Measurements from ENCODE around the gene OR6N1. TPM values are rescaled to one million over a fixed set of nuclear protein-coding genes. Genes with fewer than 3 reads are reported as not detected.

OR6N1 gene
- total RNA-seq, 4 donors from 2014 or later: not detected

GRCh38 chr1:158810311-158810710 lies 38.3 kb upstream of the OR6N1 start:
- in situ Hi-C loops (cut with MboI; ENCODE audit: low sequenced_read_pairs in 4 of 4) (no loop called here), intact Hi-C loops (cut with DNase I; ENCODE audit: low total_unique reads) (no loop called here)
- H3K27ac ChIP-seq: no peak overlapping the region
- H3K27me3 ChIP-seq: no peaks in the 10 kb centered on the region
- H3K4me3 ChIP-seq: no peak overlapping the region
- TF ChIP-seq CTCF (IDR thresholded peaks at IDR 0.05 in 4 of 5, conservative IDR thresholded peaks at IDR 0.05 in 1 of 5) (no peak), POLR2A (IDR thresholded peaks at IDR 0.05) (no peak)
- H3K9me3 ChIP-seq: no peaks in the 10 kb centered on the region
- no peaks in the 10 kb centered on the region for H3K4me1 ChIP-seq
- ATAC-seq (no peak), DNase-seq (no peak)
- H3K36me3 ChIP-seq: no peaks in the 10 kb centered on the region

- intact Hi-C loops (cut with DNase I; ENCODE audit: low total_unique reads): no loop called here
- no peaks in the 10 kb centered on the region for H3K36me3 ChIP-seq
- no peaks in the 10 kb centered on the region for H3K27me3 ChIP-seq
- in situ Hi-C loops (cut with MboI; ENCODE audit: low sequenced_read_pairs in 4 of 4): no loop called here
- no peak for TF ChIP-seq CTCF (IDR thresholded peaks at IDR 0.05 in 4 of 5, conservative IDR thresholded peaks at IDR 0.05 in 1 of 5)
- H3K9me3 ChIP-seq: no peaks in the 10 kb centered on the region
- no peak for ATAC-seq
- DNase-seq: no peak
- no peaks in the 10 kb centered on the region for H3K4me1 ChIP-seq
- H3K4me3 ChIP-seq: no peak overlapping the region
- no peak overlapping the region for H3K27ac ChIP-seq
These were observed 37.9 kb upstream of the OR6N1 start for GRCh38 chr1:158809862-158810261.

- intact Hi-C loops (cut with DNase I; ENCODE audit: low total_unique reads) (no loop called here), in situ Hi-C loops (cut with MboI; ENCODE audit: low sequenced_read_pairs in 4 of 4) (no loop called here)
- DNase-seq (no peak), ATAC-seq (no peak)
- H3K4me1 ChIP-seq: no peaks in the 10 kb centered on the region
- no peak overlapping the region for H3K4me3 ChIP-seq
- H3K9me3 ChIP-seq: no peaks in the 10 kb centered on the region
- TF ChIP-seq POLR2A (IDR thresholded peaks at IDR 0.05) (no peak), CTCF (IDR thresholded peaks at IDR 0.05 in 4 of 5, conservative IDR thresholded peaks at IDR 0.05 in 1 of 5) (no peak)
- no peaks in the 10 kb centered on the region for H3K36me3 ChIP-seq
- no peaks in the 10 kb centered on the region for H3K27me3 ChIP-seq
- no peak overlapping the region for H3K27ac ChIP-seq
These were observed 37.3 kb upstream of the OR6N1 start for GRCh38 chr1:158809256-158809655.

- Histone ChIP-seq H3K36me3 (no peaks in the 10 kb centered on the region), H3K4me1 (no peaks in the 10 kb centered on the region), H3K4me3 (no peak overlapping the region), H3K9me3 (no peaks in the 10 kb centered on the region), H3K27ac (no peak overlapping the region), H3K27me3 (no peaks in the 10 kb centered on the region)
- DNase-seq (no peak), ATAC-seq (no peak)
- TF ChIP-seq POLR2A (IDR thresholded peaks at IDR 0.05): no peak
- no peak for TF ChIP-seq CTCF (IDR thresholded peaks at IDR 0.05 in 4 of 5, conservative IDR thresholded peaks at IDR 0.05 in 1 of 5)
- in situ Hi-C loops (cut with MboI; ENCODE audit: low sequenced_read_pairs in 4 of 4) (no loop called here), intact Hi-C loops (cut with DNase I; ENCODE audit: low total_unique reads) (no loop called here)
These were observed 35.0 kb upstream of the OR6N1 start for GRCh38 chr1:158806916-158807536.

- no peaks in the 10 kb centered on the region for H3K27me3 ChIP-seq
- intact Hi-C loops (cut with DNase I; ENCODE audit: low total_unique reads): no loop called here
- H3K4me3 ChIP-seq: no peak overlapping the region
- in situ Hi-C loops (cut with MboI; ENCODE audit: low sequenced_read_pairs in 4 of 4): no loop called here
- no peaks in the 10 kb centered on the region for H3K36me3 ChIP-seq
- no peak for DNase-seq
- no peaks in the 10 kb centered on the region for H3K9me3 ChIP-seq
- no peak overlapping the region for H3K27ac ChIP-seq
- TF ChIP-seq POLR2A (IDR thresholded peaks at IDR 0.05): no peak
- TF ChIP-seq CTCF (IDR thresholded peaks at IDR 0.05 in 4 of 5, conservative IDR thresholded peaks at IDR 0.05 in 1 of 5): no peak
- ATAC-seq: no peak
- no peaks in the 10 kb centered on the region for H3K4me1 ChIP-seq
These were observed 31.7 kb upstream of the OR6N1 start for GRCh38 chr1:158803678-158804077.

Data from gastrocnemius medialis (tissue), 4 donors.